HG03095 (cell line): Measurements from ENCODE around the gene OR52E8.
A peak's percentile ranks its signal among the peaks of the same experiment; 100 is the strongest.

Experiments
- ATAC-seq: cut with Tn5 transposase; IDR thresholded peaks from one replicate; pipeline ENCODE4 v1.9.1; 2021; ENCODE audit warnings: moderate library complexity; ENCODE audit not compliant: unreplicated experiment

Gene OR52E8

DNA sequence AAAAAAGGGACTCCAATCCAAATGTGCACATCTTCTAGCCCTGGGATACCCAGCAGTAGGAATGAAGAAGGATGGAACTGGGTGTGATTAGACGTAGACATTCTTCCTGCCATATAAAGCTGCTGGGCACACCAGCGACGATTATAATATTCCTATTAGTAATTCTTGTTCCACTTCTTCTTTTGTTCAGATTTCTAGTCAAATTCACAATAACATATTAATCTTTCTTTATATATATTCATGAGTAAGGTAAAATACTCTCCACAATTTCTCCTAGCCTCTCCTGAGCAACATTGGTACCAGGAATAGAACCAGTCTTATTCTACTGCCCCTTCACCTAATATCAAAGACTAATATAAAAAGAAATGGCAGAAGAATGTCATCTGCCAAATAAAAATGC lies at the start of gene OR52E8:
OR52E8 (minus strand) TSS at position 101 of the 400 bp plus-strand sequence; CDS start at position 101, 0 bp downstream.
- ATAC-seq = no peak

DNA sequence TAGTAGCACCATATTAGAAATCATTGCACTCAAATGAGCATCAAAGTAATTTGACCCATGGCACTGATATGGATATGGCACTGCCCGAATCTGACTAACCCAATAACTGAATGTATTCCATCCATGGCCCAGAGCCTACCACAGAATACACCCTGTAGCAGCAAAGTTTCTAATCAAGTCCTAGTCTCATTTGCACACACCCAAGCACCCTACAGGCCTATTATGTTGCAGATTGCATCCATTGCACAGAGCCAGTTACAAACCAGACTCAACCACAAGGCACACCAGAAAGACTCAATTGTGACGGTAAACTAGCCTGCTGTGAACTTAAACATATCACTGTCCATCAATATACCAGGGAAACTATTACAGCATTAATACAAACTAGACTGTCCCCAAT lies 42.0 kb upstream of the OR52E8 start:
- ATAC-seq = no peak

DNA sequence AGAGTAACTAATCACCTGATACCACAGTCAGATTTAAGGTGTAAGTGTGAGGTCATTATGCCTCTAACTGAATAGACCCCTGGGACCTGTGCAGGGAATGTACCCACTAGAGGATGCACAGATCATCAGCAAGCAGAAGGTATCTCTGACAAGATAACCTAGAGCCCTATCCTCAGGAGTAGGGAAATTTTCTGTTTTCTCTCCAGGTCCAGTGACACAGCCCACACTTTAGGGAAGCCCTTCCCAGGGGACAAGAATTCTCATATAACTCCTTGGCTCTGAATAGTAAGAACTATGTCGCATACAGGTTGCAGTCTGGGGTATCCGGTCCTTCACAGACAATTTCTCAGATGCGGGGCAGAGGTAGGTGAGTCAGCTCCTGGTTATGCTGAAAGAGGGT lies 35.4 kb upstream of the OR52E8 start, which contains the start of gene OR52E5:
OR52E5 (plus strand) TSS at position 301 of the 400 bp plus-strand sequence. CDS start 7,569 bp downstream, outside the sequence.
- no peak for ATAC-seq

DNA sequence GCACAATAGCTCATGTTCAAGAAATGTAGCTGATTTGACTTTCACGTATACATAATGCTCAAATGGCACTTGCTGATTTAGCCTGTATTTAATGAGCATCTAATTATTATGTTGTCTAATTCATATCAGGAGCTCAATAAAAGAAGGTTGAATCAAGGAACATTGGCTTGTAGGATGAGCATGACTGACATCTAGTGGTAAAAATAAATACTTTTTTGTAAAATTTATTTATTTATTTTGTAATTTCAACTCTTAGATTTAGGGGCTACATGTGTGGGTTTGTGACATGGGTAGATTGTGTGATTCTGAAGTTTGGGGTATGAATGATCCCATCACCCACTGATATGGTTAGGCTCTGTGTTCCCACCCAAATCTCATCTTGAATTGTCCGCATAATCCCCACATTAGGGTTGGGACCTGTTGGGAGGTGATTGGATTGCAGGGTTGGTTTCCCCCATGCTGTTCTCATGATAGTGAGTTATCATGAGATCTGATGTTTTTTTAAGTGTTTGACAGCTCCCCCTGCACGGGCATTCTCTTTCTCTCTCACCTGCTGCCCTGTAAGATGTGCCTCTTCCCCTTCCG lies 33.8 kb upstream of the OR52E8 start:
- no peak for ATAC-seq

DNA sequence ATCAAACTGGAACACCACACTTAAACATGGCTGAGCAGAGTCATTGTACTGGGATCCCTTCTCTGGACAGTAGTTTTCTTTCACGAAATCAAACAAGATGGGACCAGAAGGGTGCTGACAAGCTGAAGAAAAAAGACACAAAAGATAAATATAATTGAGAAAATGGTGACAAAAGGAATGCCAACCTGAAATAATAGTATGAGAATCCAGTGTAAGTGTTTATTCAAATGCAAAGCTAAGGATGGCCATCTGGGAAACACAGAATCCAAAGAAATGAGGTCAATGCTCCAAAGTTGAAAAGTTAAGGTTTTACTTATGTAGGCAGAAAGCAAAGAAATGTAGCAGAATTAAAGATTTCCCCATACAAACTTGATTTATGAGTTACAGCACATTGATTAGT lies 30.2 kb upstream of the OR52E8 start:
- no peak for ATAC-seq

DNA sequence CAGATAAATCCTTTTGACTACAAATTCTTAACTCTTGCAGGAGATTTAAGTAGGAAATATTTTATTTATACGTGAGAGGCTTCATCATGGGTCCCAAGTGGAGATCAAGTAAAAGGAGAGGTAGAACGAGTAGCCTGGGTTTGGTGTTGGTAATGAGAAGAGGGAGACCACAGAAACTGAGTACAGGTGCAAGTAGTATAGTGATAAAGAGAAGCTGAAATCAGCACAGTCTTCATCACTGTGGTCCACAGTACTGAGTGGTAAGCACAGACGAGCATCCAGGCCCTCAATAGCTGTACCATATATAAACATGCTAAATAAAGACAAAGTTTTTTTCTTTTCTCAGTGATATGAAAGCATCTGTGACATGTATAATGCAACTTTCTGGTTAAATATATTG lies 29.7 kb upstream of the OR52E8 start:
- ATAC-seq = no peak

DNA sequence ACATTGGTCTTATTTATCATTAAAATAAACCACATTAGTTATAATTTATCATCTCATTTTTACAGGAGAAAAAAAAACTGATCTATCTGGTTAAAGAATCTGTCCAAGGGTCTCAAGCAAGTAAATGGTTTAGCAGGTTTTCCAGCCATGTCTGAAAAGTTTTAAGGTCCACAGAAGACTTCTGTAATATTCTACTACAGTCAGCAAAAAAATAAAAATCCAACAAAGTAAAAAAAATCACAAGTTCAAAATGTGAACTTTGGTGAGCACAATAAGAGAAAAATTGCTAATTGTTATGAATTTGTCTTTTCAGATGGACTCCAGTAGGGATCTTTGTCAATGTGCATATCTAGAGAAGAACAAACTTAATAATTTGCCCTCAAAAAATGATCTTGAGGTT lies 24.3 kb upstream of the OR52E8 start:
- no peak for ATAC-seq

DNA sequence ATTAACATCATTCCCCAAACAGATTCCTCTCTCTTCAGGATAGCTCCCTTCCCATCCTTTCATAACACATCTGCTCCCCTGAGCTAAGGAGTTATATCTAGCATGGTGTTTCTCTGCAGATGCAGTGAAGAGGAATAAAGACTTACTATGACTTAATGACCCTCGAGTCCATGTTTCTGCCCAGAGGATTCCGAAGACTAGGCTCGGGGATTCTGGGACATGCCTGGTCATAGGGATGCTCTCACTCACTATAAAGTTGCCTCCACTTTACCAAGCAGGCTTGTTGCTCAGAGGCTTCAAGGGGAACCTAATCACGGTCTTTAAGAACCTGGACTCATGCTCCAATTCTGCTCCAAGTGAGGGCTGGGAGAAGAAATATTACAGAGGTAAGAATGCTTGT lies 22.8 kb upstream of the OR52E8 start, which contains the start of gene OR52E4:
OR52E4 (plus strand) TSS at position 301 of the 400 bp plus-strand sequence. CDS start 3,664 bp downstream, outside the sequence.
- no peak for ATAC-seq

DNA sequence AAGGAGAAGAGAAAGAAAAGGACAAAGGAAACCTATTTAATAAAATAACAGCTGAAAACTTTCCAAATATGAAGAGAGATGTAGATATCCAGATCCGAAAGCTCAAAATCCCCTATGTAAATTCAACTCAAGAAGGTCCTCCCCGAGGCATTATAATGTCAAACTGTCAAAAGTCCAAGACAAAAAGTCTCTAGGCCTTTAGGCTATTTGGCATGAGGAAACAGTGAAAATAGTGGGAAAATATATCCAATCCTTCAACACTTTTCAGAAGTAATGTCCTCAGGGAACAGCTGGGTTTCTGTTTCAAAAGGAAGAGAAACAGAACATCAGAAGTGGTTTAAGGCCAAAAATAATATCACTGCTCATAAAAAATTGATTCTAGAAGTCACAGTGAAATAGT lies 21.1 kb upstream of the OR52E8 start:
- no peak for ATAC-seq

DNA sequence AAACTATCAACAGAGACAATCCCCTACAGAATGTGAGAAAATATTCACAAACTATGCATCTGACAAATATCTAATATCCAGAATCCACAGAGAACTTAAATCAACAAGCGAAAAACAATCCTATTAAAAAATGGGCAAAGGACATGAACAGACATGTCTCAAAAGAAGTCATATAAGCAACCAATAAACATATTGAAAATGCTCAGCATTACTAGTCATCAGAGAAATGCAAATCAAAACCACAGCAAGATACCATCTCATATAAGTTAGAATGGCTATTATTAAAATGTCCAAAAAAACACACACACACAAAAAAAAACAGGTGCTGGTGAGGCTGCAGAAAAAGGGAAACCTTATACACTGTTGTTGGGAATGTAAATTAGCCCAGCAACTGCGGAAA lies 8.3 kb upstream of the OR52E8 start:
- no peak for ATAC-seq

DNA sequence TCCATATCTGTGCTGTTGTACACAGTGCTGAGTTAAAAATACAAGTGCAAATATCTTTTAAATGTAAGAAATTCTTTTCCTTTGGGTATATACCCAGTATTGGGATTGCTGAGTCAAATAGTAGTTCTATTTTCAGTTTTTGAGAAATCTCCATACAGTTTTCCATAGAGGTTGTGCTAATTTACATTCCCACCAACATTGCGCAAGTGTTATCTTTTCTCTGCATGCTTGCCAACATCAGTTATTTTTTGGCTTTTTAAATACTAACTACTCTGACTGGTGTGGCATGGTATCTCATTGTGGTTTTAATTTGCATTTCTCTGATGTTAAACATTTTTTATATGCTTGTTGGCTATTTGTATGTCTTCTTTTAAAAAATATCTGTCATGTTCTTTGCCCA lies 6.5 kb downstream of the OR52E8 start:
- ATAC-seq = no peak

DNA sequence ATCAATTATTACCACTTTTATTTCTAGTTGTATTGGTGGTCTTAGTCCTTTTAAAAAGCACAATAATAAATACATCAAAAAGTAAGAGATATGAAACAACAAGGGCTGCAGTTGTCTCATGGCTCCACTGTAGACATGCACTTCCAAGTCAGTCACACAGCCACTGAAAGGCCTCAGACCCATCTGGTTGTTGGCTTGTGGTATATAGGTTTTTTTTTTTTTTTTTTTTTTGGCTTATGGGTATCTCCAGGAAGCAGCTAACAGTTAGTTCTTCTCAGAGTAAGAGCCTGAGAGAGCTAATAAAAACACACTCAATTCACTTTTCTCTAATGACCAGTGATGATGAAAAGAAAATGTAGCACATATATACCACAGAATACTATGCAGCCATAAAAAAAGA lies 9.8 kb downstream of the OR52E8 start:
- ATAC-seq = no peak

DNA sequence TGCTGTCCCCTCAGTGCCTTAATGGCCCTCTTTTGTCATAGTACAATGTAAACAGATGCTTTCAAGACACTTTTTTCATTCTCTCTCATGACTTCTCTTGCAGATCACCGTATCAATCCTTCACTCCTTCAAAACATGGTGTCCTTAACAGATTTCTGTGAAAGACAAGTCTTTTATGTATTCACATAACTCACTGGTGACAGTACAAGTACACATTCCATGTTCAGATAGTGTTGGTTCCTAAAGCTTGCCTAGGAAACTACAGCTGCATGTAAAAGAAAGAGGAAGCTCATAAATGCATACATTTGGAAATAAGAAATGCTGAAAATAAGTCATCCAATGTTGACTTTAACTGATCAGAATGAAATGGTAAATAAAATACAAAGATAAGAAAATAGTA lies 10.8 kb downstream of the OR52E8 start:
- no peak for ATAC-seq

DNA sequence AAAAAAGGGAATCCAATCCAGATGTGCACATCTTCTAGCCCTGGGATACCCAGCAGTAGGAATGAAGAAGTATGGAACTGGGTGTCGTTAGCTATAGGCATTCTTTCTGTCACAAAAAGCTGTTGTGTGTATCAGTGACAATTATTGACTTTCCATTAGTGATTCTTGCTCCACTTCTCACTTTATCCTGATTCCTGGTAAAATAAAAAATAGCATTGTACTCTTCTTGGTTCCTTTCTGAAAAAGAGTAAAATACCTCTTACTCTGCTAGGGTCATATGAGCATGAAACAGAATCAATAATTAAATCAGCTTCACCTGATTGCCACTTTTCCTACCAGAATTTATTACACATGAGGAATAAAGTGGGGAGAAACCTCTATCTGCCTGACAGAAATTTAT lies 15.7 kb downstream of the OR52E8 start, which contains the start of gene OR52E6:
OR52E6 (minus strand) TSS at position 101 of the 400 bp plus-strand sequence; CDS start at position 101, 0 bp downstream.
- ATAC-seq = no peak

DNA sequence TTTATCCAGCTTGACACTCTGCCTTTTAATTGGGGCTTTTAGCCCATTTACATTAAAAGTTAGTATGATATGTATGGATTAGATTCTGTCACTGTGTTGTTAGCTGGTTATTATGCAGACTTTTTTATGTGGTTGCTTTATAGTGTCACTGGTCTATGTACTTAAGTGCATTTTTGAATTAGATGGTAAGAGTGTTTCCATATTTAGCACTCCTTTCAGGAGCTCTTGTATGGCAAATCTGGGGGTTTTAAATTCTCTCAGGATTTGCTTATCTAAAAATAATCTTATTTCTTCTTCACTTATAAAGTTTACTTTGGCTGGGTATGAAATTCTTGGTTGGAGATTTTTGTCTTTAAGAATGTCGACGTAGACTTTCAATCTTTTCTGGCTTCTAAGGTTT lies 19.8 kb downstream of the OR52E8 start:
- no peak for ATAC-seq

DNA sequence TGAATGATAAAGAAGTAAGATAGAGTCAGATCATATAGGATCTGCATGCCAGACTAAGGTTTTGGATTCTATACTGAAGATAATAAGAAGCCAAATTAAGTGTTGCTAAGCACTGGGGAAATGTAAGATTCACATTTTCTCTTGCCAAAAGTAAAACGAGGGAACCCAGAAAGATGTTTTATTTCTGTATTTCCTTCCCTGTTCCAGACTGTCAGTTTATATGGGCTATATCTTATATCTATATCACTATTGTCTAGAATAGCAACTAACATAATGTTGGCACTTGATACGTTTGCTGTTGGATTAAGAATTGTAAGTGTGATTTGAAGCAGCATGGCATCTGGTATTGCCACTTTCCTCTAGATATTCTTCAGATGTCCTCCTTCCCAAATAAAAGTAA lies 24.0 kb downstream of the OR52E8 start:
- ATAC-seq = no peak

DNA sequence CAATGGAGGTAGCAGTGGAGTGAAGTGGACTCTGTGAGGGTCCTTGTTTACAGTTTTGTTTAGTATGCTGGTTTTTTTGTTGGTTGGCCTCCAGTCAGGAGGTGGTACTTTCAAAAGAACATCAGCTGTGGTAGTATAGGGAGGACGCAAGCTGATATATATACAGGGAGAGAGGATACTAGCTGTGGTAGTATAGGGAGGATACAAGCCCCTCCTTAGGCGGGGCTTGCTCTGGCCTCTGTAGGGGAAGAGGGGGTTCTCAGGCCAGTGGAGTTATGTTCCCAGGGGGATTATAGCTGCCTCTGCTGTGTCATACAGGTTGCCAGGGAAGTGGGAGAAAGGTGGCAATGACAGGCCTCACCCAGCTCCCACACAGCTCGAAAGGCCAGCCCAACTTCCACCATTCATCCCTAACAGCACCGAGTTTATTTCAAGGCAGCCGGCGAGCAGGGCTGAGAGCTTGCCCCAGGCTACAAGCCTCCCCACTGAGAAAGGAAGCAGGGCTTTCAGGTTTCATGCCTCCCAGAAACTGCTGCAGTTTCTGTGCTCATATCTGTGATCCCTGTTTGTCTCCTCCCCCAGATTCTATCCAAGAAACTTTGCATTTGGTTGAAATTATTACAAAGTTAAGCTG lies 26.2 kb downstream of the OR52E8 start:
- no peak for ATAC-seq

DNA sequence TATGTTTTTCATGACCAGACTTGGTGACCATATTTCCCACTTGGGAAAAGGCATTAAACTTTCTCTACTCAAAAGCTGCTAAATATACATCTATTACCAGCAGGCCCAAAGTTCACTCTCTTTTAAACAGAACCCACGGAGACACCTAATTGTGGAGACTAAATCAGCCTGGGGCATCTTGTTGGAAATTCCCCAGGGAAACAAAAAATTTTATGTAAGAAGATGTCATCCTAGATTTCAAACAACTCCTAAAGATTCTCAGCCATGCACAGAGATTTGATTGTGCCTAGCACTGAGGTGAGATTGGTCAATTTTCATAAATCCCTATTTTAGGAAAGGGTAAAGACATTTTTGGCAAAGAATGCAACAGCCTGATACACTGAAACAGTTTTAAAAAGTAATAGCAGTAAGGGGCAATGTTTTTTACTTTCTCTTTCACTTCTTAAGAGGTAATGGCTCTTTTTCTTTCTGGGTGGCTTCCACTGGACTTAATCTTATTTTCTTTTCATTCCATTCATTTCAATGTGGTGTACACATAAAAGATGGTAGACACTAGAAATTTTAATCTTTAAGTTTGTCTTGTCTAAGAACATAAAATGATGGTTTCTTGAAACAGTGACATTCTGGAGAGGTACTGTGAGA lies 39.1 kb downstream of the OR52E8 start:
- no peak for ATAC-seq

DNA sequence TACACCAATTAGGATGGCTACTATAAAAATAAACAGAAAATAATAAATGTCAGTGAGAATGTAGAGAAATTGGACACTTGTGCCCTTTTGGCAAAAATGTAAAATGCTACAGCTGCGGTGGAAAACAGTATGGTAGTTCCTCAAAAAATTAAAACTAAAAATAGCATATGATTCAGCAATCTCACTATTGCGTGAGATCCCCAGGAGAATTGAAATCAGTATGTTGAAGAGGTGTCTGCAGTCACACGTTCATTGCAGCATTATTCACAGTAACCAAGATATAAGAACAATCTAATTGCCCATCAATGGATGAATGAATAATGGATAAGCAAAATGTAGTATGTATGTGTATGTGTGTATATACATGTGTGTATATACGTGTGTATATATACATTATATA lies 42.0 kb downstream of the OR52E8 start:
- ATAC-seq = no peak

DNA sequence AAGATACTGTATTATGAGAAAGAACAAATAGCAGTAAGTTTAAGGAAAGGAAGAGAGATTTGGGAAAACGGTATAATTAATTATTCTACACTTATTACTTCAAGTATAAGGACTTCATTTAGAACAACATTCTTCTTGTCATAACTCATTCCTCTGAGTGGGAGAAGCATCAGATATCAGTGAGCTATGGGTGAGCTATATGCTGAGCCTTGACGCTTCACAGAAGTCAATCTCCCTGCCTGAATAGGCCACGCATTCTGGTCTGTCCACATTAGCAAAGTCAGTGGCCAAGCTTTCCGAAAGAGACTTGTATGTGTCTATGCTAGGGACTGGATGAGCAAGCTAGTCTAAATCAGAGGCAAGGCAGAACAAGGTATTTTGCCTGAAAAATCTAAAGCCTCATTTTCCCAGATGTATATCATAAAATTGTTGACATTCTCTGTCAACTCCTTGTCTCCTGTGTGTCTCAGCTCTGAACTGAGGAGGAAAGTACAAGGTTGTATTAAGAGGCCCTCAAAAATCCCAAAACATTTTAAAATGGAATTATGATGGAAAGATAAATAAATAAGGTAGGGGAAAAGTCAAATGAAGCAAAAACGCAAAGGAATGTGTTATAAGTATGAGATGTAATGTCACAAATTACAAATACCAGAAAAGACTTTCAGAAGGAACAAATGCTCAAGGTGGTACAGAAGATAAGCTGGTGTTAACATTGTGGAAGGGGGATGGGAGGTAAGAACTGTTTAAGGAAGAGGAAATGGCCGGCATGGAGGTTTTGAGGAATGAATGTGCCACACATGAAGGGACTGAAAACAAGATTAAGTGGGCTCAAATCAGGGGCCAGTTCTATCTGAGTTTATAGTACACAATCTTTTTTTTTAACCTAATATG lies 47.3 kb downstream of the OR52E8 start:
- ATAC-seq = no peak

DNA sequence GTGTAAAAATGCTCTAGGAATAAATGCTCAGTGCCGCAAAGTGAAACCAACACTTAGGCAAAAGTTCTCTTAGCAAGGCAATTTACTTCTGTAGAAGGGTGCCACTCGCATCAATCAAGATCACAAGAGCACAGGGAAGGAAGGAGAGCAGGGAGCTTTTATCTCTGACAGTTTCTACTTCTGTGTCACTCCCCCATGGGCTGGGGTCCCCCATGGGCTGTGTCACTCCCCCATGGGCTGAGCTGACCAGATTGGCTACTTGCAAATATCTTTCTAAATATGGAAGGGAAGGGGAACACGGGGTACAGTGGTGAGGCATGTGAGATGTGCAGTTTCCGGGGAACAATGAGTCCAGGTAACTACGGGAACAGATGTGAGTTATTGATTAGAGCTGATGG lies 48.4 kb downstream of the OR52E8 start:
- ATAC-seq = peak; percentile 28
